ENCODE results near the gene KIAA1549. TPM values are rescaled to one million over a fixed set of nuclear protein-coding genes. Genes with fewer than 3 reads are reported as not detected.
A peak's percentile ranks its signal among the peaks of the same experiment; 100 is the strongest.
"Not testable (repeated sequence)": the region's sequence is repeated elsewhere in the genome, so short reads cannot be mapped to it uniquely, and the experiment has no call there.

The KIAA1549 gene
- total RNA-seq, 2 donors from 2014 or later = 0.93 to 1.7 TPM

- Mint-ChIP-seq H3K27ac (no peak overlapping the region), H3K4me1 (ENCODE audit: low read depth) (peaks cover 22% of the 10 kb centered on the region), H3K27me3 (ENCODE audit: low read depth) (peaks cover 52% of the 10 kb centered on the region), H3K36me3 (ENCODE audit: insufficient read depth in 2 of 2) (no peaks in the 10 kb centered on the region), H3K9me3 (no peaks in the 10 kb centered on the region), H3K4me3 (peak overlapping the region; percentile 64 to 73)
- ATAC-seq (replicated peaks in 1 of 2) (no peak), DNase-seq (no peak)
Measured at GRCh38 chr7:138982204-138982623, 1.0 kb upstream of the KIAA1549 start.

GRCh38 chr7:138980563-138981291 lies 462 bp downstream of the KIAA1549 start:
- H3K27ac Mint-ChIP-seq = peak overlapping the region; percentile 58
- peak overlapping the region; percentile 92 to 93 for H3K4me3 Mint-ChIP-seq
- H3K27me3 Mint-ChIP-seq (ENCODE audit: low read depth) = peaks cover 53% of the 10 kb centered on the region
- H3K4me1 Mint-ChIP-seq (ENCODE audit: low read depth) = peaks cover 22% of the 10 kb centered on the region
- peak; percentile 8 to 17 for DNase-seq
- no peaks in the 10 kb centered on the region for H3K36me3 Mint-ChIP-seq (ENCODE audit: insufficient read depth in 2 of 2)
- no peaks in the 10 kb centered on the region for H3K9me3 Mint-ChIP-seq
- ATAC-seq (replicated peaks in 1 of 2) = peak in 1 of 2 donors; percentile 59

- no peak overlapping the region for H3K27ac Mint-ChIP-seq
- H3K36me3 Mint-ChIP-seq (ENCODE audit: insufficient read depth in 2 of 2) = no peaks in the 10 kb centered on the region
- peaks cover 56% of the 10 kb centered on the region for H3K27me3 Mint-ChIP-seq (ENCODE audit: low read depth)
- H3K4me1 Mint-ChIP-seq (ENCODE audit: low read depth) = peaks cover 22% of the 10 kb centered on the region
- no peak for ATAC-seq (replicated peaks in 1 of 2)
- DNase-seq = no peak
- H3K9me3 Mint-ChIP-seq = no peaks in the 10 kb centered on the region
- peak overlapping the region; percentile 92 to 93 for H3K4me3 Mint-ChIP-seq
Measured at GRCh38 chr7:138979988-138980562, 1.1 kb downstream of the KIAA1549 start.

GRCh38 chr7:138979226-138979979 lies 1.8 kb downstream of the KIAA1549 start:
- DNase-seq (peak in 1 of 2 donors; percentile 18), ATAC-seq (replicated peaks in 1 of 2) (peak in 1 of 2 donors; percentile 23)
- peaks cover 22% of the 10 kb centered on the region for H3K4me1 Mint-ChIP-seq (ENCODE audit: low read depth)
- no peak overlapping the region for H3K4me3 Mint-ChIP-seq
- H3K36me3 Mint-ChIP-seq (ENCODE audit: insufficient read depth in 2 of 2) = no peaks in the 10 kb centered on the region
- no peaks in the 10 kb centered on the region for H3K9me3 Mint-ChIP-seq
- no peak overlapping the region for H3K27ac Mint-ChIP-seq
- H3K27me3 Mint-ChIP-seq (ENCODE audit: low read depth) = peaks cover 60% of the 10 kb centered on the region

GRCh38 chr7:138978541-138979184 lies 2.5 kb downstream of the KIAA1549 start:
- DNase-seq (no peak), ATAC-seq (replicated peaks in 1 of 2) (no peak)
- H3K4me1 Mint-ChIP-seq (ENCODE audit: low read depth) = peaks cover 22% of the 10 kb centered on the region
- H3K9me3 Mint-ChIP-seq = no peaks in the 10 kb centered on the region
- no peaks in the 10 kb centered on the region for H3K36me3 Mint-ChIP-seq (ENCODE audit: insufficient read depth in 2 of 2)
- no peak overlapping the region for H3K27ac Mint-ChIP-seq
- peaks cover 65% of the 10 kb centered on the region for H3K27me3 Mint-ChIP-seq (ENCODE audit: low read depth)
- no peak overlapping the region for H3K4me3 Mint-ChIP-seq

GRCh38 chr7:138976161-138976560 lies 5.0 kb downstream of the KIAA1549 start:
- Mint-ChIP-seq H3K4me1 (ENCODE audit: low read depth) (peaks cover 16% of the 10 kb centered on the region), H3K27me3 (ENCODE audit: low read depth) (peaks cover 56% of the 10 kb centered on the region)
- H3K4me3 Mint-ChIP-seq; ATAC-seq (replicated peaks in 1 of 2); DNase-seq; H3K9me3 Mint-ChIP-seq; H3K36me3 Mint-ChIP-seq (ENCODE audit: insufficient read depth in 2 of 2); H3K27ac Mint-ChIP-seq: not testable (repeated sequence)

GRCh38 chr7:138975343-138976104 lies 5.7 kb downstream of the KIAA1549 start:
- H3K9me3 Mint-ChIP-seq = no peaks in the 10 kb centered on the region
- peaks cover 13% of the 10 kb centered on the region for H3K4me1 Mint-ChIP-seq (ENCODE audit: low read depth)
- H3K4me3 Mint-ChIP-seq = no peak overlapping the region
- H3K27me3 Mint-ChIP-seq (ENCODE audit: low read depth) = peaks cover 53% of the 10 kb centered on the region
- no peak overlapping the region for H3K27ac Mint-ChIP-seq
- DNase-seq = no peak
- no peaks in the 10 kb centered on the region for H3K36me3 Mint-ChIP-seq (ENCODE audit: insufficient read depth in 2 of 2)
- ATAC-seq (replicated peaks in 1 of 2) = no peak

- Mint-ChIP-seq H3K36me3 (ENCODE audit: insufficient read depth in 2 of 2) (no peaks in the 10 kb centered on the region), H3K9me3 (no peaks in the 10 kb centered on the region), H3K27ac (no peak overlapping the region), H3K27me3 (ENCODE audit: low read depth) (peaks cover 45% of the 10 kb centered on the region), H3K4me3 (no peak overlapping the region), H3K4me1 (ENCODE audit: low read depth) (peaks cover 7% of the 10 kb centered on the region)
- DNase-seq = no peak
- ATAC-seq (replicated peaks in 1 of 2) = no peak
Measured at GRCh38 chr7:138974675-138975292, 6.4 kb downstream of the KIAA1549 start.

GRCh38 chr7:138974103-138974502 lies 7.1 kb downstream of the KIAA1549 start:
- Mint-ChIP-seq H3K4me1 (ENCODE audit: low read depth) (peaks cover 1% of the 10 kb centered on the region), H3K36me3 (ENCODE audit: insufficient read depth in 2 of 2) (no peaks in the 10 kb centered on the region), H3K27ac (no peak overlapping the region), H3K27me3 (ENCODE audit: low read depth) (peaks cover 38% of the 10 kb centered on the region), H3K4me3 (no peak overlapping the region), H3K9me3 (no peaks in the 10 kb centered on the region)
- ATAC-seq (replicated peaks in 1 of 2) = no peak
- no peak for DNase-seq

- Mint-ChIP-seq H3K4me3 (no peak overlapping the region), H3K9me3 (no peaks in the 10 kb centered on the region), H3K36me3 (ENCODE audit: insufficient read depth in 2 of 2) (no peaks in the 10 kb centered on the region), H3K27me3 (ENCODE audit: low read depth) (peaks cover 18% of the 10 kb centered on the region), H3K4me1 (ENCODE audit: low read depth) (no peaks in the 10 kb centered on the region), H3K27ac (no peak overlapping the region)
- DNase-seq = no peak
- ATAC-seq (replicated peaks in 1 of 2) = no peak
Measured at GRCh38 chr7:138970952-138971351, 10.2 kb downstream of the KIAA1549 start.

GRCh38 chr7:138970446-138970845 lies 10.7 kb downstream of the KIAA1549 start:
- Mint-ChIP-seq H3K36me3 (ENCODE audit: insufficient read depth in 2 of 2) (no peaks in the 10 kb centered on the region), H3K27me3 (ENCODE audit: low read depth) (peaks cover 18% of the 10 kb centered on the region), H3K4me3 (no peak overlapping the region), H3K4me1 (ENCODE audit: low read depth) (no peaks in the 10 kb centered on the region), H3K9me3 (no peaks in the 10 kb centered on the region), H3K27ac (no peak overlapping the region)
- no peak for ATAC-seq (replicated peaks in 1 of 2)
- DNase-seq = no peak

- DNase-seq (no peak), ATAC-seq (replicated peaks in 1 of 2) (no peak)
- Mint-ChIP-seq H3K27me3 (ENCODE audit: low read depth) (peaks cover 14% of the 10 kb centered on the region), H3K4me1 (ENCODE audit: low read depth) (peaks cover 12% of the 10 kb centered on the region), H3K9me3 (no peaks in the 10 kb centered on the region), H3K27ac (no peak overlapping the region), H3K4me3 (no peak overlapping the region), H3K36me3 (ENCODE audit: insufficient read depth in 2 of 2) (no peaks in the 10 kb centered on the region)
Measured at GRCh38 chr7:138967159-138967558, 14.0 kb downstream of the KIAA1549 start.

Measured in activated T-cell treated with anti-CD3 and anti-CD28 coated beads, Interleukin-2, amount 50 U/mL, for 72 hours (primary cell).